Measurements from ENCODE around the gene HECA.

- TF ChIP-seq POLR2AphosphoS5 (IDR thresholded peaks at IDR 0.05; ENCODE audit: low read depth, low read length) (no peak), POLR2A (IDR thresholded peaks at IDR 0.05; ENCODE audit: low read depth, low read length) (no peak), SPI1 (IDR thresholded peaks at IDR 0.05; ENCODE audit: low read depth, low read length) (0 out of 2 replicates have a peak, but pooled peaks have one; percentile 10)
Measured at GRCh38 chr6:139135578-139136545, 982 bp downstream of the HECA start.
